GM21515 (cell line): ENCODE results near the gene IFI6.
"Not testable (repeated sequence)": the region's sequence is repeated elsewhere in the genome, so short reads cannot be mapped to it uniquely, and the experiment has no call there.

Source experiments
- ATAC-seq: cut with Tn5 transposase; IDR thresholded peaks from one replicate; pipeline ENCODE4 v1.9.1; 2021; ENCODE audit not compliant: unreplicated experiment

The IFI6 gene

GRCh38 chr1:27671964-27672749 is at the start of gene IFI6:
IFI6 (minus strand) TSS chr1:27672192; CDS start chr1:27669314, 2,878 bp downstream.
- ATAC-seq: peak; percentile 85

DNA sequence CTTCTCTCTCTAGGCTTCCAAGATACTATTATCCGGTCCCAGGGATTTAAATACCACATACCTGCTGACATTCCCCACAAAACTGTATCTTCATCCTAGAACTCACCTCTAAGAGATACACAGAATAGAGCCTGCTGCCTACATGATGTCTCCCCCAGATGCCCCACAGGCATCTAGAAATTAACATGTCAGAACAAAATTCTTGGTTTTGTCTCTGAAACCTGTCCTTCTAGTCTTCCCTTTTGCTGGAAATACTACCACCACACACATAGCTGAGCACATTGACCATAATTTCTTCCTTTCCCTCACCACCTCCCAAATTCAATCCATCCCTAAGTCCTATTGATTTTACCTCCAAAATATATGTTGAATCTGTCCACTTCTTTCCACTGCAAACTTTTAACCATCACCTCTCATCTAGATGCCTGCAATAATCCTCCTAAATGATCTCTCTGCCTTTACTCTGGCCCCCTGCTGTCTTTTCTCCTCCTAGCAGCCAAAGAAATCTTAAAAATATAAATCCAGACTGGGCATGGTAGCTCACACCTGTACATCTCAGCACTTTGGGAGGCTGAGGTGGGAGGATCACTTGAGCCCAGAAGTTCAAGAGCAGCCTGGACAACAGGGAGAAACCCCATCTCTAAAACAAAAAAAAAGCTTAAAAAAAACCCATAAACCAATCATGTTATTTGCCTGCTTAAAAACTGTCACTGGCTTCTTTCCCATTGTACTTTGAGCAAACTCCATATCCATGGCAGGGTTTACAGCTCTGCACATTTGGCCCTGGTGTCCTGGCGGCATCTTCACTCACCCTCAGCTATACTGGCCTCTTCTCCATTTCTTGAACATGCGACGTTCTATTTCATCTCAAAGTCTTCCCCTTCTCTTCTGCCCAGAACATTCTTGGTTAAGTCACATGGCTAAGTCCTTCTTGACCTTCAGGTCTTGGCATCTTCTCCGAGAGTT is 47.6 kb upstream of the IFI6 start:
- no peak for ATAC-seq

- no peak for ATAC-seq
Observed at GRCh38 chr1:27716262-27716895, 44.4 kb upstream of the IFI6 start.

DNA sequence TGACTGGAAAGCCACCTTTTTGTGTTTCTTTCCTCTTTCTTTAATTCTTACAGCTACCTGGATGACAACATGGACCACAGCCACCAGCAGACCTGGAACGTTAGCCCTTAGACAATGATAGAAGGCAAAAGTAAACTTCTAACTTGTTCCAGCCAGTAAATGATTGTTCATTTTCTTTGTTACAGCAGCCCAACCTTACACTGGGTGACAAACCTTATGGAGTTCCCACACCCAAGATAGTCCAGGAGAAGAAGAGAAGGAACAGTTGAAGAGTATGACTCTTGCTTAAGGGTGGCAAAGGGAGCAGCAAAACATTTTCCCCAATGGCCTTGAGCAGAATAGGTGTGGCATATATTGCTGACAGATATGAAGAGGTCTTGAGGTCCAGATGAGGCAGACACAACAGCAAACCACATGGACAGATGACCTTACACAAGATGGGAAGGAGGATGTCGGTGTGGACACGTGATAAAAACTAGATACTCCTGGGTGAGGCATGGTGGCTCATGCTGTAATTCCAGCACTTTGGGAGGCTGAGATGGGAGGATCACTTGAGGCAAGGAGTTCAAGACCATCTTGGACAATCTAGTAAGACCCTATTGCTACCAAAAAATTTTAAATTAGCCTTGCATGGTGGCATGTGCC is 42.0 kb upstream of the IFI6 start:
- no peak for ATAC-seq

- ATAC-seq: no peak
Observed at GRCh38 chr1:27713139-27713725, 41.2 kb upstream of the IFI6 start.

- no peak for ATAC-seq
Observed at GRCh38 chr1:27710574-27710973, 38.6 kb upstream of the IFI6 start.

GRCh38 chr1:27705545-27705944 is 33.6 kb upstream of the IFI6 start:
- no peak for ATAC-seq

DNA sequence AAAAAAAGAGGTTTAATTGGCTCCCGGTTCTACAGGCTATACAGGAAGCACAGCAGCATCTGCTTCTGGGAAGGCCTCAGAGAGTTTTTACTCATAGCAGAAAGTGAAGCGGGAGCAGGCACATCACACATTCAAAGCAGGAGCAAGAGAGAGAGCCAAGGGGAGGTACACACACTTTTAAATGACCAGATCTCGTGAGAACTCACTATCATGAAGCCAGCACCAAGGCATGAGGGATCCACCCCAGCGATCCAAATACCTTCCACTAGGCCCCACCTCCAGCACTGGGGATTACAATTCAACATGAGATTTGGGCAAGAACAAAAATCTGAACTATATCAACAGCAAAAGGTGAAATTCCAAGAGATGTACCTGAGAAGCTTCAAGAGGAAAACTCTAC is 33.0 kb upstream of the IFI6 start:
- ATAC-seq: no peak

DNA sequence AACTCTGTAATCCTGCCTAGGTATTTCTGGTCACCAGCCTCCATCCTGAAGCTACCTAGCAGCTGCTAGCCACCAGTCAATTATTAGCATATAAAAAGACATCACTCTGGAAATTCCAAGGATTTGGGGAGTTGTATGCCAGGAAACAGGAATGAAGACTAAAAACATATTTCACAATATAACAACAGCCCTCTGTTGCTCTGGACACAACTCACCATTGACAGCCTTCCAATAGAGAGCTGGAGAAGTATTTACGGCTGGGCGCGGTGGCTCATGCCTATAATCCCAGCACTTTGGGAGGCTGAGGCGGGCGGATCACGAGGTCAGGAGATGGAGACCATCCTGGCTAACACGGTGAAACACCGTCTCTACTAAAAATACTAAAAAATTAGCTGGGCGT is 24.8 kb upstream of the IFI6 start:
- not testable (repeated sequence) for ATAC-seq

DNA sequence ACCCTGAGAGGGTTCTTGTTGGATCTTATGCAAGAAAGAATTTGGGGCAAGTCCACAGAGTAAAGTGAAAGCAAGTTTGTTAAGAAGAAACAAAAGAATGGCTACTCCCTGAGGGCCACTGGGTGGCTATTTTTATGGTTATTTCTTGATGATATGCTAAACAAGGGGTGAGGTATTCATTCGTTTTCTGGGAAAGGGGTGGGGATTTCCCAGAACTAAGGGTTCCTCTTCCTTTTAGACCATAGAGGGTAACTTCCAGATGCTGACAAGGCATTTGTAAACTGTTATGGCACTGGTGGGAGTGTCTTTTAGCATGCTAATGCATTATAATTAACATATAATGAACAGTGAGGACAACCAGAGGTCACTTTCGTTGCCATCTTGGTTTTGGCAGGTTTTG is 18.2 kb upstream of the IFI6 start:
- ATAC-seq: no peak

DNA sequence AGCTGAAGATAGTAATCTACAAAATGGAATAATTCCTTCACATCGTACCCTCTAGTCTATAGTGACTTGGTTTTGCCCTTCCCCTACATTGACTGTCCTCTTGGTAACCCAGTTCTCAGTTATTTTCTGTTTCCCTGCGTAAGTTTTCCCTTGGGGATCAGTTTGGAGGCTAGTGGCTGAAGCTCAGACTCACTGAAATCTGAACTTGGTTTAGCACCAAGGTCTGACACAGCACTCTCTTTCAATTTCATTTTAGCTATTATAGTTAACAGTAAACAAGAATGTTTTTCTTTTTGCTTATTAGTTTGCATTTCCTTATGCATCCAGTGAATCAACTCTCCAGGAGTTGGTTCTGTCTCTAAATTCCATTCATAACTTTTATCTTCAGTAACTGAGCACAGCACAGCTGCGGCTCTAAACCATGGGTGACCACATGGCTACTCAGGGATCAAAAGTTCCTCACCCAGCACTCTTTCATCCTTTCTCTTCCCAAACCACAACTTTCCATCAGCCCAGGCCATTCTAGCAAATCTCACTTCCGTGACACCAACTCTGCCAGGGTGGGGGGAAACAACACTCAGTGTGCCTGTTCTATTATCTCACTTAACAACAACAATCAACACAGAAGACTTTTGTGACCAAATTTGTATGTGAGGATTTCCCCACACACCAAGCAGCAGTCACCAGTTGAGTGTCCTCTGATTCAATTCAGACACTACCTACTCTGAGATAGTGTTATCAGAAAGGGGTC is 17.6 kb upstream of the IFI6 start:
- ATAC-seq: no peak

DNA sequence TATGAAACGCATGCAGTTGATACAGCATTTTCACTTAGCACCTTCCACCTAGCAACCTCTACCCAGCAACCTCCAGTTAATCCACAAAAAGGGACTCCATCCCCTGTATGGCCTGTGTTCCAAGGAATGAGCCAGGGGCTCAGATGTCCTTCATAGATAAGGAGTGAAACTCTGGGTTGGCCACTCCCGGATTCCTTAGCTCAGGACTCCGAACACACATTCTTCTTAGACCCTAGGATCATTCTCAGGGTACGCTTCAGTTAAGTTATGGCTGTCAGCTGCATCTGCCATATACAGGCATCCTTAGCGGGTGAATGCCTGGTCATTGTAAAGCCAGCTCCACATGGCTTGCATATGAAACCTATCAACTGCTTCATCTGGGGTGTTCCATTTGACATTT is 15.9 kb upstream of the IFI6 start:
- no peak for ATAC-seq

GRCh38 chr1:27686223-27686990 is 14.4 kb upstream of the IFI6 start:
- no peak for ATAC-seq

GRCh38 chr1:27684176-27684575 is 12.2 kb upstream of the IFI6 start:
- no peak for ATAC-seq

DNA sequence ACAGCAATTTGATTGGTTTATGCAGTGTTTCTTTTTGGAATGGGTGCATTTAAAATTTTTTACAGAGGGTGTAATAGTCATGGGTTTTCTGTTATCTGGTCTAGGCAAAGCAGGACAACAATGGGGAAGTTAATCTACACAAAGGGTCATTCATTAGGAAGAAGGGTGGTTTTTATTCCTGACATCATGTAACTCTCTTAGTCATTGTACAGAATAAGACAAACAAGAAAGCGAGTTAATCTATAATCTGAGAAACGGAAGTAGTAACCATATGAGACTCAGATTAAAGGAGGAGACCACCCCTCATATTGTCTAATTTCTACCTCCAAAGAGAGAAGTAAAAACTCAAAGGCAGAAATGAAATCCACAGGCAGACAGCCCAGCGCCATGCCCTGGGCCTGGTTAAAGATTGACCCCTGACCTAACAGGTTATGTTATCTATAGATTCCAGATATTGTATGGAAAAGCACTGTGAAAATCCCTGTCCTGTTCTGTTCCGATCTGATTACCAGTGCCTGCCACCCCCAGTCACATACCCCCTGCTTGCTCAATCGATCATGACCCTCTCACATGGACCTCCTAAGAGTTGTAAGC is 10.5 kb upstream of the IFI6 start:
- no peak for ATAC-seq

- ATAC-seq: not testable (repeated sequence)
Observed at GRCh38 chr1:27681580-27681979, 9.6 kb upstream of the IFI6 start.

GRCh38 chr1:27680225-27680791 is 8.3 kb upstream of the IFI6 start:
- not testable (repeated sequence) for ATAC-seq

- no peak for ATAC-seq
Observed at GRCh38 chr1:27678747-27679146, 6.8 kb upstream of the IFI6 start.
